HEK293T (cell line): Measurements from ENCODE around the gene AKR1C8.
"Not testable (repeated sequence)": the region's sequence is repeated elsewhere in the genome, so short reads cannot be mapped to it uniquely, and the experiment has no call there.

ENCODE experiments used
- BHLHE40 ChIP-seq: fragments of 450-650 bp; IDR thresholded peaks from 2 replicates; pipeline ENCODE4 v1.6.1; 2016; ENCODE audit warnings: mild to moderate bottlenecking, moderate library complexity, borderline replicate concordance
- FOXA1 ChIP-seq: fragments of 450-650 bp; IDR thresholded peaks from 2 replicates; pipeline ENCODE4 v1.6.1; 2016; ENCODE audit warnings: mild to moderate bottlenecking
- FOXK2 ChIP-seq: fragments of 450-650 bp; IDR thresholded peaks from 2 replicates; pipeline ENCODE4 v1.6.1; 2016; ENCODE audit warnings: mild to moderate bottlenecking
- SP1 ChIP-seq: fragments of 450-650 bp; IDR thresholded peaks from 2 replicates; pipeline ENCODE4 v1.6.1; 2017
- TF ChIP-seq, protein P1 (sequence below): fragments of 450-650 bp; IDR thresholded peaks from 2 replicates; pipeline ENCODE4 v1.6.1; 2016

DNA sequence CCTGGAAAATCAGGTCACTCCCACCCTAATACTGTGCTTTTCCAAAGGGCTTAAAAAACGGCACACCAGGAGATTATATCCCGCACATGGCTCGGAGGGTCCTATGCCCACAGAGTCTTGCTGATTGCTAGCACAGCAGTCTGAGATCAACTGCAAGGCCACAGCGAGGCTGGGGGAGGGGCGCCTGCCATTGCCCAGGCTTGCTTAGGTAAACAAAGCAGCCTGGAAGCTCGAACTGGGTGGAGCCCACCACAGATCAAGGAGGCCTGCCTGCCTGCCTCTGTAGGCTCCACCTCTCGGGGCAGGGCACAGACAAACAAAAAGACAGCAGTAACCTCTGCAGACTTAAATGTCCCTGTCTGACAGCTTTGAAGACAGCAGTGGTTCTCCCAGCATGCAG lies 38.0 kb upstream of the AKR1C8 start:
- TF ChIP-seq SP1, BHLHE40, FOXK2, FOXA1: not testable (repeated sequence)
- TF ChIP-seq, protein P1, sequence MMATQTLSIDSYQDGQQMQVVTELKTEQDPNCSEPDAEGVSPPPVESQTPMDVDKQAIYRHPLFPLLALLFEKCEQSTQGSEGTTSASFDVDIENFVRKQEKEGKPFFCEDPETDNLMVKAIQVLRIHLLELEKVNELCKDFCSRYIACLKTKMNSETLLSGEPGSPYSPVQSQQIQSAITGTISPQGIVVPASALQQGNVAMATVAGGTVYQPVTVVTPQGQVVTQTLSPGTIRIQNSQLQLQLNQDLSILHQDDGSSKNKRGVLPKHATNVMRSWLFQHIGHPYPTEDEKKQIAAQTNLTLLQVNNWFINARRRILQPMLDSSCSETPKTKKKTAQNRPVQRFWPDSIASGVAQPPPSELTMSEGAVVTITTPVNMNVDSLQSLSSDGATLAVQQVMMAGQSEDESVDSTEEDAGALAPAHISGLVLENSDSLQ = not testable (repeated sequence)
